HG03457 (cell line): Measurements from ENCODE around the gene SALL3.
"Not testable (repeated sequence)": the region's sequence is repeated elsewhere in the genome, so short reads cannot be mapped to it uniquely, and the experiment has no call there.

Experiments used
- ATAC-seq: cut with Tn5 transposase; IDR thresholded peaks from one replicate; pipeline ENCODE4 v1.9.1; 2021; ENCODE audit warnings: moderate number of reproducible peaks; ENCODE audit not compliant: unreplicated experiment

SALL3 gene

GRCh38 chr18:78979730-78980278 lies at the start of gene SALL3:
Gene SALL3, plus strand, starts transcription at chr18:78979818. Its CDS starts 457 bp downstream, at chr18:78980275.
- ATAC-seq, result no peak

- ATAC-seq, result no peak
Observed at GRCh38 chr18:78932281-78932680, 47.3 kb upstream of the SALL3 start.

GRCh38 chr18:78934003-78934402 lies 45.6 kb upstream of the SALL3 start:
- no peak for ATAC-seq

- no peak for ATAC-seq
Observed at GRCh38 chr18:78934551-78935225, 44.9 kb upstream of the SALL3 start.

- no peak for ATAC-seq
Observed at GRCh38 chr18:78935406-78935805, 44.2 kb upstream of the SALL3 start.

- ATAC-seq, result no peak
Observed at GRCh38 chr18:78936251-78937005, 43.2 kb upstream of the SALL3 start.

- no peak for ATAC-seq
Observed at GRCh38 chr18:78937166-78937565, 42.5 kb upstream of the SALL3 start.

GRCh38 chr18:78939105-78939504 lies 40.5 kb upstream of the SALL3 start:
- no peak for ATAC-seq

GRCh38 chr18:78939734-78940494 lies 39.7 kb upstream of the SALL3 start:
- ATAC-seq, result no peak

GRCh38 chr18:78942236-78942635 lies 37.4 kb upstream of the SALL3 start:
- ATAC-seq, result not testable (repeated sequence)

- no peak for ATAC-seq
Observed at GRCh38 chr18:78945628-78946027, 34.0 kb upstream of the SALL3 start.

- no peak for ATAC-seq
Observed at GRCh38 chr18:78947291-78947690, 32.3 kb upstream of the SALL3 start.

GRCh38 chr18:78948221-78948620 lies 31.4 kb upstream of the SALL3 start:
- no peak for ATAC-seq

GRCh38 chr18:78948707-78949106 lies 30.9 kb upstream of the SALL3 start:
- no peak for ATAC-seq

- no peak for ATAC-seq
Observed at GRCh38 chr18:78949216-78949615, 30.4 kb upstream of the SALL3 start.

GRCh38 chr18:78950386-78950785 lies 29.2 kb upstream of the SALL3 start:
- ATAC-seq, result no peak

GRCh38 chr18:78953566-78953965 lies 26.1 kb upstream of the SALL3 start:
- ATAC-seq, result no peak

- ATAC-seq, result no peak
Observed at GRCh38 chr18:78955051-78955450, 24.6 kb upstream of the SALL3 start.

- no peak for ATAC-seq
Observed at GRCh38 chr18:78957140-78957539, 22.5 kb upstream of the SALL3 start.

GRCh38 chr18:78960709-78961108 lies 18.9 kb upstream of the SALL3 start:
- ATAC-seq, result no peak

- no peak for ATAC-seq
Observed at GRCh38 chr18:78962098-78962497, 17.5 kb upstream of the SALL3 start.
